T-cell (primary cell): ENCODE results near the gene MAN1B1. TPM values are rescaled to one million over a fixed set of nuclear protein-coding genes. Genes with fewer than 3 reads are reported as not detected.

Source experiments
- ATAC-seq, 4 experiments: fragments of 200-7000 bp in 3 of 4; fragments of 150-1000 bp in 1 of 4; cut with Tn5 transposase; replicated peaks in 1 of 4; 1 replicate in 3 of 4; 2 replicates in 1 of 4; pipeline ENCODE4 v1.10.0; 2021; ENCODE audit warnings: moderate library complexity in 3 of 4, mild to moderate bottlenecking in 2 of 4, moderate number of reproducible peaks in 1 of 4
- CTCF ChIA-PET, 2 donors: fragments of 300-600 bp; sonication (Branson Sonifier 250); formaldehyde crosslinking; loops; one replicate each; lab custom pipeline; 2022; ENCODE audit warnings: antibody characterized with exemption in 2 of 2; lab: Charles Lee
- POLR2A ChIA-PET, 2 donors: fragments of 300-600 bp; sonication (Branson Sonifier 250); formaldehyde crosslinking; loops; one replicate each; lab custom pipeline; 2022; ENCODE audit warnings: antibody characterized with exemption in 2 of 2; lab: Charles Lee
- DNase-seq, 35 experiments: peaks; one replicate each; pipeline versions ENCODE4 v3.0.0 to v3.0.0-alpha.2; 2013 to 2023
- H3K27ac ChIP-seq: one replicate; pipeline ENCODE4 v1.5.1; 2013; ENCODE audit warnings: low read length
- H3K27me3 ChIP-seq, 2 experiments: replicated peaks in 1 of 2; 1 replicate in 1 of 2; 2 replicates in 1 of 2; pipeline versions ENCODE4 v1.6.1 to v1.7.0; 2013; ENCODE audit warnings: low read length in 1 of 2, mixed read lengths in 1 of 2; ENCODE audit not compliant: control insufficient read depth in 2 of 2, insufficient read depth in 2 of 2; ENCODE audit errors: extremely low read depth in 1 of 2
- H3K36me3 ChIP-seq, 2 donors: 1 replicate in 1 of 2; 2 replicates in 1 of 2; pipeline versions ENCODE4 v1.6.1 to v1.7.0; 2013; ENCODE audit warnings: low read length in 1 of 2; ENCODE audit not compliant: control insufficient read depth in 2 of 2, insufficient read depth in 1 of 2; ENCODE audit errors: extremely low read depth in 1 of 2
- H3K4me1 ChIP-seq, 2 experiments: 1 replicate in 1 of 2; 2 replicates in 1 of 2; pipeline versions ENCODE4 v1.6.1 to v1.7.0; 2013; ENCODE audit warnings: low read length in 2 of 2, mixed read lengths in 1 of 2; ENCODE audit not compliant: insufficient read depth in 2 of 2, control insufficient read depth in 1 of 2; ENCODE audit errors: extremely low read depth in 1 of 2
- H3K4me3 ChIP-seq, 2 donors: 1 replicate in 1 of 2; 2 replicates in 1 of 2; pipeline versions ENCODE4 v1.5.1 to v1.7.0; 2013; ENCODE audit warnings: mild to moderate bottlenecking in 2 of 2, low read length in 1 of 2, moderate library complexity in 1 of 2; ENCODE audit not compliant: control insufficient read depth in 1 of 2; ENCODE audit errors: extremely low read depth in 1 of 2
- H3K9me3 ChIP-seq: 2 replicates; pipeline ENCODE4 v1.7.0; 2013
- H3K27ac Mint-ChIP-seq, 2 donors: one replicate each; pipeline ENCODE4 v1.8.0; 2020 to 2021; ENCODE audit warnings: mild to moderate bottlenecking in 2 of 2, mixed read lengths in 2 of 2
- H3K27me3 Mint-ChIP-seq, 2 donors: one replicate each; pipeline ENCODE4 v1.8.0; 2021 to 2022; ENCODE audit warnings: mixed read lengths in 2 of 2
- H3K36me3 Mint-ChIP-seq: one replicate; pipeline ENCODE4 v1.8.0; 2021; ENCODE audit warnings: mixed read lengths
- H3K4me1 Mint-ChIP-seq, 3 donors: one replicate each; pipeline ENCODE4 v1.8.0; 2020 to 2022; ENCODE audit warnings: mixed read lengths in 3 of 3, mild to moderate bottlenecking in 1 of 3
- H3K4me3 Mint-ChIP-seq, 3 donors: one replicate each; pipeline ENCODE4 v1.8.0; 2020 to 2022; ENCODE audit warnings: mild to moderate bottlenecking in 3 of 3, mixed read lengths in 3 of 3, moderate library complexity in 3 of 3
- H3K9me3 Mint-ChIP-seq, 3 donors: one replicate each; pipeline ENCODE4 v1.8.0; 2020 to 2022; ENCODE audit warnings: mixed read lengths in 3 of 3
- WGBS: methylation state at CpG from one replicate; pipeline ENCODE4 v1.1.5; 2013; ENCODE audit warnings: missing lambda C conversion rate; ENCODE audit not compliant: insufficient coverage; 5-methylcytosine and 5-hydroxymethylcytosine counted together
- total RNA-seq, 35 experiments: library from RNA in 6 of 35; stranded (reverse) in 6 of 35; fragments of 120-200 nt in 1 of 35; gene quantifications; one replicate each; pipeline versions ENCODE4 v1.2.1 to v1.2.4 and lab custom pipeline; 2013 to 2026

The MAN1B1 gene
- total RNA-seq, 5 donors from 2014 or later (not counting 1 experiment from before 2014, with no cell fraction given) = 62.0 to 91.5 (median 84.8) TPM

GRCh38 chr9:137146527-137146918 lies 59.7 kb downstream of the MAN1B1 start:
- 60% methylated on average over 1 of the region's 9 CpGs for WGBS

DNA sequence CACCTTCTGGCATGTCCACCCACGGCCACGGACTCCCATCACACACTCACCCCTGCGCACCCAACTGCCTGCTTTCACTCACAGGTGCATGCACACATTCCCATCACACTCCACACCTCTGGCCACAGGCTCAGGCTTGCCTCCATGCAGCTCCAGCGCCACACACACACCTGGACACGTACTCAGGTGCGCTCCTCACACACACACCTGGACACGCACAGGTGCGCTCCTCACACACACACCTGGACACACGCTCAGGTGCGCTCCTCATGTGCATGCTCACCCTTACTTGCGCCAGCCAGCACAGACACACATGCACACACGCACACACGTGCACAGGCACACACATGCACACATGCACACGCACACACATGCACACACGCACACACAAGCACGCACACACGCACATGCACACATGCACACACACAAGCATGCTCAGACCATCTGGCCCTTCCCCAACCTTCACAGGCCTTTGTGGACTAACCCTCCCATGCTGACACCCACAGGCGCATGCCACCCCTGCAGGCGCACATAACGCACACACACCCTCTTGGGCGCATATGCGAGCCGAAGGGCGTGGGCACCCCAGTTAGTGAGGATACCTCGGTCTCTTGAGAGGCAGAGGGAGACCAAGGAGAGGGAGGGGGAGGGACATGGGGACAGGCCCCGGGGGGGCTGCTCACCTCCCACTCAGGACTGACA lies 60.5 kb downstream of the MAN1B1 start:
- H3K4me3 ChIP-seq = no peak overlapping the region
- peaks cover 7 to 24% of the 10 kb centered on the region in 2 donors for H3K27me3 Mint-ChIP-seq
- H3K9me3 ChIP-seq = no peaks in the 10 kb centered on the region
- POLR2A ChIA-PET = no interaction called here
- H3K27ac Mint-ChIP-seq = peak overlapping the region; percentile 55
- 90% methylated on average over 22 of the region's 26 CpGs for WGBS
- peaks cover 0 to 65% of the 10 kb centered on the region in 2 experiments for H3K27me3 ChIP-seq
- no peaks in the 10 kb centered on the region for H3K9me3 Mint-ChIP-seq
- H3K4me1 Mint-ChIP-seq = peaks cover 0 to 4% (median 2%) of the 10 kb centered on the region in 3 donors
- no peaks in the 10 kb centered on the region for H3K36me3 Mint-ChIP-seq
- CTCF ChIA-PET = no interaction called here
- ATAC-seq (no peak), DNase-seq (no peak)
- no peak overlapping the region for H3K27ac ChIP-seq
- H3K4me3 Mint-ChIP-seq = no peak overlapping the region
- H3K4me1 ChIP-seq = peaks cover 0 to 6% of the 10 kb centered on the region in 2 experiments
- H3K36me3 ChIP-seq = no peaks in the 10 kb centered on the region

More at GRCh38 chr9:137146527-137146918, 59.7 kb downstream of the MAN1B1 start:
- Histone ChIP-seq H3K27me3 (peaks cover 0 to 72% of the 10 kb centered on the region in 2 experiments), H3K4me3 (no peak overlapping the region), H3K36me3 (no peaks in the 10 kb centered on the region), H3K4me1 (peaks cover 0 to 6% of the 10 kb centered on the region in 2 experiments), H3K27ac (no peak overlapping the region), H3K9me3 (no peaks in the 10 kb centered on the region)
- H3K27ac Mint-ChIP-seq = no peak overlapping the region
- ChIA-PET POLR2A (no interaction called here), CTCF (no interaction called here)
- H3K36me3 Mint-ChIP-seq = no peaks in the 10 kb centered on the region
- H3K4me1 Mint-ChIP-seq = peaks cover 0 to 6% (median 2%) of the 10 kb centered on the region in 3 donors
- peaks cover 13 to 31% of the 10 kb centered on the region in 2 donors for H3K27me3 Mint-ChIP-seq
- no peak for ATAC-seq
- no peak overlapping the region for H3K4me3 Mint-ChIP-seq
- no peak for DNase-seq
- no peaks in the 10 kb centered on the region for H3K9me3 Mint-ChIP-seq

- no peaks in the 10 kb centered on the region for H3K36me3 ChIP-seq
- ATAC-seq = no peak
- no peak for DNase-seq
- no peaks in the 10 kb centered on the region for H3K9me3 ChIP-seq
- peaks cover 0 to 60% of the 10 kb centered on the region in 2 experiments for H3K27me3 ChIP-seq
- WGBS = 43% methylated on average over 17 of the region's 24 CpGs
- Mint-ChIP-seq H3K36me3 (no peaks in the 10 kb centered on the region), H3K4me1 (peaks cover 0 to 2% (median 0%) of the 10 kb centered on the region in 3 donors), H3K27ac (no peak overlapping the region), H3K27me3 (peaks cover 3 to 19% of the 10 kb centered on the region in 2 donors), H3K9me3 (no peaks in the 10 kb centered on the region), H3K4me3 (no peak overlapping the region)
- ChIA-PET CTCF (no interaction called here), POLR2A (no interaction called here)
- no peak overlapping the region for H3K27ac ChIP-seq
- H3K4me1 ChIP-seq = peaks cover 0 to 6% of the 10 kb centered on the region in 2 experiments
- no peak overlapping the region for H3K4me3 ChIP-seq
Observed at GRCh38 chr9:137147793-137148160, 61.0 kb downstream of the MAN1B1 start.

- no peaks in the 10 kb centered on the region for H3K36me3 ChIP-seq
- H3K27me3 ChIP-seq = peaks cover 0 to 55% of the 10 kb centered on the region in 2 experiments
- Mint-ChIP-seq H3K9me3 (no peaks in the 10 kb centered on the region), H3K36me3 (no peaks in the 10 kb centered on the region), H3K4me1 (peaks cover 0 to 2% (median 0%) of the 10 kb centered on the region in 3 donors), H3K4me3 (no peak overlapping the region), H3K27me3 (peaks cover 3 to 17% of the 10 kb centered on the region in 2 donors), H3K27ac (no peak overlapping the region)
- CTCF ChIA-PET = no interaction called here
- no peak overlapping the region for H3K4me3 ChIP-seq
- POLR2A ChIA-PET = no interaction called here
- WGBS = 78% methylated on average over 22 of the region's 27 CpGs
- H3K9me3 ChIP-seq = no peaks in the 10 kb centered on the region
- H3K4me1 ChIP-seq = peaks cover 0 to 6% of the 10 kb centered on the region in 2 experiments
- H3K27ac ChIP-seq = no peak overlapping the region
- no peak for DNase-seq
- ATAC-seq = no peak
Observed at GRCh38 chr9:137148242-137148641, 61.5 kb downstream of the MAN1B1 start.

GRCh38 chr9:137148661-137149060 lies 61.9 kb downstream of the MAN1B1 start:
- peaks cover 0 to 6% of the 10 kb centered on the region in 2 experiments for H3K4me1 ChIP-seq
- Mint-ChIP-seq H3K9me3 (no peaks in the 10 kb centered on the region), H3K27ac (no peak overlapping the region), H3K4me1 (peaks cover 0 to 2% (median 0%) of the 10 kb centered on the region in 3 donors), H3K36me3 (no peaks in the 10 kb centered on the region), H3K4me3 (no peak overlapping the region), H3K27me3 (peaks cover 3 to 13% of the 10 kb centered on the region in 2 donors)
- no peak overlapping the region for H3K27ac ChIP-seq
- DNase-seq (no peak), ATAC-seq (no peak)
- H3K27me3 ChIP-seq = peaks cover 0 to 53% of the 10 kb centered on the region in 2 experiments
- POLR2A ChIA-PET = no interaction called here
- H3K9me3 ChIP-seq = no peaks in the 10 kb centered on the region
- no peaks in the 10 kb centered on the region for H3K36me3 ChIP-seq
- no peak overlapping the region for H3K4me3 ChIP-seq
- CTCF ChIA-PET = no interaction called here
- 85% methylated on average over 17 of the region's 19 CpGs for WGBS

- Mint-ChIP-seq H3K4me1 (peaks cover 0 to 2% (median 0%) of the 10 kb centered on the region in 3 donors), H3K4me3 (no peak overlapping the region), H3K27ac (no peak overlapping the region), H3K36me3 (no peaks in the 10 kb centered on the region), H3K9me3 (no peaks in the 10 kb centered on the region), H3K27me3 (peaks cover 3 to 7% of the 10 kb centered on the region in 2 donors)
- Histone ChIP-seq H3K27me3 (peaks cover 0 to 51% of the 10 kb centered on the region in 2 experiments), H3K4me1 (peaks cover 0 to 6% of the 10 kb centered on the region in 2 experiments), H3K36me3 (no peaks in the 10 kb centered on the region), H3K9me3 (no peaks in the 10 kb centered on the region), H3K4me3 (no peak overlapping the region), H3K27ac (no peak overlapping the region)
- POLR2A ChIA-PET = no interaction called here
- CTCF ChIA-PET = no interaction called here
- DNase-seq (no peak), ATAC-seq (no peak)
- 80% methylated on average over 3 of the region's 5 CpGs for WGBS
Observed at GRCh38 chr9:137149363-137149762, 62.6 kb downstream of the MAN1B1 start.
